Epithelial cell of proximal tubule (primary cell): ENCODE measurements around the gene CALCOCO1. TPM values are rescaled to one million over a fixed set of nuclear protein-coding genes. Genes with fewer than 3 reads are reported as not detected.
A peak's percentile ranks its signal among the peaks of the same experiment; 100 is the strongest.

Experiments
- DNase-seq: peaks from one replicate; pipeline ENCODE4 v3.0.0-alpha.2; 2011; ENCODE audit warnings: low read depth
- H3K4me3 ChIP-seq: 2 replicates; pipeline ENCODE4 v1.5.1; 2011; ENCODE audit warnings: low read depth, mild to moderate bottlenecking, low read length
- CTCF ChIP-seq: conservative IDR thresholded peaks from 2 replicates; pipeline ENCODE4 v1.5.1; 2012; ENCODE audit warnings: low read depth, mild to moderate bottlenecking, low read length
- total RNA-seq: library from RNA; depleted of rRNA; stranded (reverse); fragments of >200 nt; gene quantifications from 2 replicates; pipeline ENCODE4 v1.2.3, GENCODE V29; 2015

The CALCOCO1 gene
- total RNA-seq, 1 donor from 2014 or later, result 41.2 TPM

- DNase-seq, result no peak
- TF ChIP-seq CTCF, result no peak
- no peak overlapping the region for H3K4me3 ChIP-seq
These were observed 26.7 kb downstream of the CALCOCO1 start for GRCh38 chr12:53700567-53700966.

GRCh38 chr12:53699678-53700025 is 27.6 kb downstream of the CALCOCO1 start:
- no peak overlapping the region for H3K4me3 ChIP-seq
- no peak for TF ChIP-seq CTCF

GRCh38 chr12:53698948-53699677 is 28.1 kb downstream of the CALCOCO1 start:
- no peak for TF ChIP-seq CTCF
- no peak for DNase-seq

More at GRCh38 chr12:53699678-53700025, 27.6 kb downstream of the CALCOCO1 start:
- no peak for DNase-seq

GRCh38 chr12:53696655-53697331 is 30.5 kb downstream of the CALCOCO1 start:
- H3K4me3 ChIP-seq, result peak overlapping the region; percentile 33

More at GRCh38 chr12:53698948-53699677, 28.1 kb downstream of the CALCOCO1 start:
- no peak overlapping the region for H3K4me3 ChIP-seq

GRCh38 chr12:53696285-53696654 is 31.0 kb downstream of the CALCOCO1 start:
- TF ChIP-seq CTCF, result no peak
- H3K4me3 ChIP-seq, result peak overlapping the region; percentile 33
- peak; percentile 83 for DNase-seq

More at GRCh38 chr12:53696655-53697331, 30.5 kb downstream of the CALCOCO1 start:
- no peak for TF ChIP-seq CTCF
- DNase-seq, result no peak

GRCh38 chr12:53695152-53696145 is 31.8 kb downstream of the CALCOCO1 start:
- H3K4me3 ChIP-seq, result peak overlapping the region; percentile 2
- DNase-seq, result no peak
- no peak for TF ChIP-seq CTCF
